Smooth muscle cell of the brain vasculature (primary cell): ENCODE data around the gene PARM1.

Experiments
- DNase-seq: peaks from one replicate; pipeline ENCODE4 v3.0.0-alpha.2; 2012; ENCODE audit warnings: low read depth, low spot score

PARM1 gene

DNA sequence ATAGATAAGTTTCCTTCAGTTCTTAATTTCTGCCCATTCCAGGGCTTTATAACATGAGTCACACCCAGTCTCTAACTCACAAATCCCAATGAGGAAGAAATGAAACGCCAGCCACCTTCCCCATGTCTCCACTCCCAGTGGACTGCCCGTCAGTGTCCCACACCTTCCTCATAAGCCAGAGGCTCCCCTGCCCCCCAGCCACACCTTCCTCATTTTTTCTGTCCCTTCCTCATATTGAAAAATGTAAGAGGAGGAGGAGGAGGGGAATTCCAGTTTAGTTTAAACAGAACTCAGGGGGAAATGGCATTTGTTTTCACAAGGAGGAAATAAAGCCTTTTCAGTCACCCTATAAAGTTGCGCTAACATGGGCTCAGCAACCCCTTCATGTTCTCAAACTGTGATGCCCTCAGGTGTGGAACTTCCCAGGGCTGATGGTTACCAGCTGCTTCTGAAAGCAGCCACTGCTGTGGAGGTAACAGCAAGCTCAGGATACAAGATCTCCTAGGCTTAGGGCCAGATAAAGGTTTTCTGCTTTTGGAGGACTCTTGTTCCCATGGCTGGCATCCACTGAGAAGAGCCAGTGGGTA lies 97.8 kb downstream of the PARM1 start:
- DNase-seq = no peak

GRCh38 chr4:75031775-75032174 lies 98.9 kb downstream of the PARM1 start:
- DNase-seq = no peak

DNA sequence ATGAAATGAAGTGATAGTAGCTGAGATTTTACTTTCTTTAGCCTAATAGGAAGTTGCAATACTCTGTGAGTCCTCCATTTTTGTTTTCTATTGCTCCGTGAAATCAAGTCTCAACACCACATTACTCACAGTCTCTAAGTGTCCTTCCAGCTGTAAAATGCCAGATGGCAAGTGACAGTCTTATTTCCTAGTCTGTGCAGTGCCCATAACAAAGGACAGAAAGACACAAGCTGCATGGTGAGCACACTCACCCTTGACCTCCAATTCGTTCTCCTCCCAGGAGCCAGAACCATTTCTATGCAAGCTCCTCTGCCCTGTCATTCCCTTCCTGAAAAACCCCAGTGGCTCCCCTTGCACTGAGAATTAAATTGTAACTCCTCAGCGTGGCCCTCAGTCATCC lies 101.6 kb downstream of the PARM1 start:
- DNase-seq = no peak

GRCh38 chr4:75035321-75035720 lies 102.4 kb downstream of the PARM1 start:
- DNase-seq = no peak

DNA sequence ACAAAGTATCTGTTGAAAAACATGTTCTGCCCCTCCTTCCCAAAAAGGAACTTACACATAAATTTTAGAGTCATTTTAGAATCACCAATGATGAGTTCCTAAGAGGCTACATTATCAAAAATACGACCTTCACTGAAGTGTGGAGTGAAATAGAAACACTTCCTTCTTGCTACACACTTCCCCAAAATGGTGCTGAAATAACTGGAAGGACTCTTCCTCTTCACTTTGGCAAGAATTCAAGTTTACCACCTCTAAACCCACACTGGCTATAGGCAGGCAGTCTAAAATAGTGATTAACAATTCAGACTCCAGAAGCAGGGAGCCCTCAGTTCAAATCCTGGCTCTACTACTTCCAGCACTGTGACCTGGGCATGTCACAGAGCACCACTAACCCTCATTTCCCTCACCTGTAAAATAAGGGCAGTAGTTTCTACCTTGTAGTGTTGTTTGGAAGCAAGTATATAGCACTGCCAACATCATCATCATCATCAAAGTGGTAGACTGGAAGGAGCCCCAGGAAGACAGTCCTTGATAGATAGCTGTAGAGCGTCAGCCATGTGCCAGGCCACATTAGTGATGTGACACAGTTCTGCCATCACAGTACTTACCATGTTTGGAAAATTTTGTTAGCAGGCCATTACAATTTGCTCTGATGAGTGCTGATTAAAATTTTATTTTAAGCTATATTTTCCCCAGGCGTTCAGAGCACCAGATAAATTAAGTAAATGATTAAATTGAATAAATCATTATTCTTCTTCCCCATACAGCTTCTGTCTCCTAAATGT lies 103.3 kb downstream of the PARM1 start:
- DNase-seq = no peak

DNA sequence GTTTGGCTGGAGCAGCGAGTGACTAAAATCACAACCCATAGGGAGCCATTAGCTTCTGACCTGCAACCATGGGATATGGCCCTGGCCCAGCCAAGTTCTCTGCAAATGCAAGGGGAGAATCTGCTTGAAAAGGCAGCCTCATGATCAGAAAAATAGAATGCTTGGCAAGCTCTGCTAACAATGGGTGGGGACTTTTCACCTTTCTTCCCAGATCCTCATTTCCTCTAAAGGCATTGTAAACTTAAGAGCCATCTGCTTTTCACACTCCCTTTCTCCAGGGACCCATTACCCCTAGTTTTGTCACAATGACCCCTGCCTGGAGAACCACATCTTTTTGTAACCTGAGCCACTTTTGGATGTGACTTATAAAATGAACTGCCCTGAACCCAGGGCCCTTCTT lies 104.3 kb downstream of the PARM1 start:
- DNase-seq = no peak

DNA sequence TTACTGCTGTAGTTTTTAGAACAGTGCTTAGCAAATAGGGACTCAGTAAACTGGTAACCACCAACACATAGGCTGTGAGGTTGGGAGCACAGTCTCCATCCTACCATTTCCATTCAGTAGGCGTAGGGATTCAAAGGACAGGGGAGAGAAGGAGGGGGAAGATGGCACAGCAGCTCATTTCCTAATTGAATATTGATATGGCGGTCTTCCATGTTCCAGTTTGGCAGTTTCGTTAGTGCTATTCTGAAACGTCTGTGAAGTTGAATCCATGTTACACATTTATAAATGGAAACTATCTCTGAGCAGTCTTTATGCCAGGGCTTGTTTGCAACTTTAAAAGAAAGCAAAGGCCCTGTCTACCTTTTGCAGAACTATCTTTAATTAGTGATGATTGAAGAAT lies 105.5 kb downstream of the PARM1 start:
- DNase-seq = no peak

- DNase-seq = no peak
Observed at GRCh38 chr4:75040703-75041102, 107.8 kb downstream of the PARM1 start.

GRCh38 chr4:75042601-75043208 lies 109.8 kb downstream of the PARM1 start:
- no peak for DNase-seq

GRCh38 chr4:75046226-75046625 lies 113.3 kb downstream of the PARM1 start:
- DNase-seq = no peak

GRCh38 chr4:75046641-75047040 lies 113.7 kb downstream of the PARM1 start:
- no peak for DNase-seq

DNA sequence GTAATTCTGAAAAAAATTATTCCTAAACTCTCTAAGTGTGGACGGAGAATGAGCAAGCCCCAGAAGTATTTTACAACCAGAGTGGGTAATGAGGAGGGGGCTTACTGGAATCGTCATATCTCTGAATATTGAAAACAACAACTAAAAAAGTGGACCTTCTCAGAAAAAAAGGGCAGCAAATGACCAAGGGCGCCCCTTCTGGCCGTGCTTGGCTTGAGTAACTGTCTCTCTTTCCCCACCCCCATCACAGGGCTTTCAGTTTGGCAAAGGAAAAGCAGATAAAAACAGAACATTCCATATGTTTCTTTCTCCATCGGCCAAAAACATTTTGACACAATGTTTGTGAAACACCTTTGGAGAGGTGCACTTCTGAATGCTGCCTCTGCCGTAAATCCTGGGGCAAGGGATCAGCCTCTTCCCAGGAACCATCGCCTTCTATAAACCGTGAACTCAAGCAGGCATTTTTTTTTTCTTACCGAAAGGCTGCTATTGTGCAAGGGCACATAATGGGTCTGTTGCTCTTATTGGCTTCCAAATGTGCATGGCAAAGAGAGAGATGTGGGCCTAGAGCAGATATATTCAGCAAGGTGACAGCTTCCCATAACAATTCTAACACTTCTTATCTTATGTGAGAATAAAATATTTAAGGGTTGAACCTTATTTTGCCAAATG lies 115.4 kb downstream of the PARM1 start:
- DNase-seq = no peak

GRCh38 chr4:75051431-75051830 lies 118.5 kb downstream of the PARM1 start:
- DNase-seq = no peak

- DNase-seq = no peak
Observed at GRCh38 chr4:75053352-75053751, 120.4 kb downstream of the PARM1 start.

DNA sequence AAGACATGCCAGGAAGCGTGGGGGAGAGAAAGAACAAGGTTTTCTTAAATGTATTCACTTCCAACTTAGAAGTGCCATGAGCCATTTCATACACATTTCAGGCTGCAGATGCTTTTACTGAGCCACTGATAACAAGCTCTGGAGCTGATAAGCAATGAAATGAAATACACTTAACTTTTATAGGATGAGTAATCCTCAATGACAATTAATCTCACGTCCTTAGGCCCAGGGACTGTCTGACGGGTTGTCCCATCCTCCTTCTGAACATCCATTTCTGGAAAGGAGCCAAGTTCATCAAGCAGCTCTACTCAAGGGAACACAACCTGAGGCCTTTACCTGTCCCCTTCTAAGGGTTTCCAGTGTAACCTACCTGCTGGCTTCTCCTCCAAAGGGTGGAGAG lies 121.2 kb downstream of the PARM1 start:
- DNase-seq = no peak

GRCh38 chr4:75056277-75056676 lies 123.4 kb downstream of the PARM1 start:
- no peak for DNase-seq

- no peak for DNase-seq
Observed at GRCh38 chr4:75057369-75057768, 124.5 kb downstream of the PARM1 start.

DNA sequence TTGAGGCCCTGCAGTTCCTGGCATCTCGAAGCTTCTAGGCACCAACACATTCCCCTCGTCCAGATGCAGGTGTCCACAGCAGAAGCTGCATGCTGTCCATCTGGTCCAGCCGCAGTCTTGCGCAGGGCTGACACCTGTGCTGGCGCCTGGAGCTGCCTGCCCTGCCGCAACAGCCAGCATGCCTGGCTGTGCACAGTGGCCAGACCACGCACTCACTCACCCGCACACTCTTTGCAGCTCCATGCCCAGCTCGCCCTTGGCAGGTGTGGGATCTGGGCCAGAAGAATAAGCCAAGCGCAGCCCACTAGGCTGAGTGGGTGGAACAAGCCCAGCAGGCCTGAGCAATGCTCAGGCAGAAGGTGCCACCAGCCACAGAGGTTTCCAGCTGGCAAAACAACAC lies 125.6 kb downstream of the PARM1 start:
- DNase-seq = no peak

DNA sequence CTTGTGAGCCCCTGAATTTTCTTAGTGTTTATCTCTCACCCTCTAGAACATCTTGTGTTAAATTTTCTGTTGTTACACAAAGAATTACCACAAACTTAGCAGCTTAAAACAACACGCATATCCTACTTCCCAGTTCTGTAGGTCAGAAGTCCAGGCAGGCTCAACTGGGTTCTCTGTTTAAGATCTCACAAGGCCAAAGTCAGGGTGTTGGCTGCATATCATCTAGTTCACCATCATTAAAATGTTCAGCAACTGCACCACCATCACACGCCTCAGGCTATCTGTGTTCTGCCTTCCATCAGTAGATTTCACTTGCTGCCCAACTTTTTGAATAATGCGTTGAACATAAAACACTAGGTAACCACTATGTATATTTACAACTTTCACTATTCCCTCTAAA lies 130.5 kb downstream of the PARM1 start:
- no peak for DNase-seq

DNA sequence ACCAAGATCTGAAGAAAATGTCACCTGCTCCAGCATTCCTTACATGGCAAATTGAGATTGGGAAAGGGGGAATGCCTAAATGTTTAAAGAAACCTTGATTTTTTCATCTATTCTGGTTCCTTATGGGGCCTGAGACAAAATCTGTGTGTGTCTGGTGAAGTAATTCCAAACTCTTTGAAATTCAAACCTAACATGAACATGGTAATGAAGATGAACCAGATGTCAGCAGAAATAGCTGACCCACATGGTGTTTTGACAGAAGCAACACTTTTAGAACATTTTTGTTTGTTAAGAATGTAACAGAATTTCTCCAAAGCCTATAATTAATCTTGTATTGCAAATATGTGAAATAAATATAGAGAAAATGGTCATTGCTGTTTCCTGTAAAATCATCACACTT lies 133.0 kb downstream of the PARM1 start:
- no peak for DNase-seq

DNA sequence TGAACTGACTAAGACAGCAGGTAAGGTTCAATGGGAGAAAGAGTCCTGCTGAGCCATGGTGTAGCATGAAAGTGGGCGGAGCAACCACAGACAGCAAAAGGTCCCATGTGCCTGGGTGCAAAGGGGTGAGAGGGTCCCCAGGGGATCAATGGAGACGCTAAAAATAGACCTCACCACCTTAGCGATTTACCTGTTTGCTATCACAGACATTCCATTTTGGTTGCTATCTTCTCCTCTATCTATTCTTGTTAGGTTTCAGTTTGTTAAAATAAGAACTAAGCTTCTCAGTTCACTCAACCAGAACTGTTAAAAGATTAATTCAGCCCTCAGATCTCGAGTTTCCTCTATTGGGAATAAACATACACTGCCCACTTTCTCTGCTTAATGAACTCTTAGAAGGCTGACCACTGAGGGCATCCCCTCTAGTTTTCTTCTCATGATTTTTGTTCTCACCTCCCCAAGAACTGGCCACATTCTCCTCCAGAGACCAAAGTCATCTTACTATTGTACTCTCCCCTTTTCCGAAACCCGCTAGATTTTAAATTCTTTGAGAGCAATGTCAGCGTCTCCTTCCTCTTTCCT lies 136.7 kb downstream of the PARM1 start:
- no peak for DNase-seq

- DNase-seq = no peak
Observed at GRCh38 chr4:75071317-75071716, 138.4 kb downstream of the PARM1 start.
